Upper lobe of right lung (tissue), 1 donor: ENCODE results near the gene CSTPP1. TPM values are rescaled to one million over a fixed set of nuclear protein-coding genes. Genes with fewer than 3 reads are reported as not detected.

ENCODE experiments used
- ATAC-seq: fragments of 200-7000 bp; cut with Tn5 transposase; one replicate; pipeline ENCODE4 v1.9.1; 2020; ENCODE audit warnings: mild to moderate bottlenecking, moderate library complexity
- DNase-seq: peaks from one replicate; pipeline ENCODE4 v3.0.0-alpha.2; 2020
- H3K27ac ChIP-seq: fragments of 200-600 bp; one replicate; pipeline ENCODE4 v1.8.0; 2022
- H3K27me3 ChIP-seq: fragments of 200-600 bp; one replicate; pipeline ENCODE4 v1.8.0; 2022; ENCODE audit warnings: mild to moderate bottlenecking
- H3K36me3 ChIP-seq: fragments of 200-600 bp; one replicate; pipeline ENCODE4 v1.8.0; 2022
- H3K4me1 ChIP-seq: fragments of 200-600 bp; one replicate; pipeline ENCODE4 v1.8.0; 2022
- H3K4me3 ChIP-seq: fragments of 200-600 bp; one replicate; pipeline ENCODE4 v1.8.0; 2022; ENCODE audit warnings: mild to moderate bottlenecking
- H3K9me3 ChIP-seq: fragments of 200-600 bp; one replicate; pipeline ENCODE4 v1.8.0; 2022
- intact Hi-C: fragments of 100-400 bp; cut with DNase I; formaldehyde crosslinking; loops from one replicate; pipeline ENCODE4 v1.11.0; 2022
- total RNA-seq: library from RNA; stranded (reverse); fragmentation: NEBNext Ultra II Directional; extraction: Animal tissue kit (Norgen Biotek cat#: 25700); gene quantifications from one replicate; pipeline ENCODE4 v1.2.1, GENCODE V29; 2021
- TF ChIP-seq, protein P1 (sequence below): fragments of 200-600 bp; IDR thresholded peaks from one replicate; pipeline ENCODE4 v1.8.0; 2022; ENCODE audit warnings: antibody characterized with exemption
- donor health status: DM: no; HTN: yes; CAD: no; lungs with severe emphysema.

The CSTPP1 gene
- total RNA-seq, 1 donor from 2014 or later, result 26.2 TPM

DNA sequence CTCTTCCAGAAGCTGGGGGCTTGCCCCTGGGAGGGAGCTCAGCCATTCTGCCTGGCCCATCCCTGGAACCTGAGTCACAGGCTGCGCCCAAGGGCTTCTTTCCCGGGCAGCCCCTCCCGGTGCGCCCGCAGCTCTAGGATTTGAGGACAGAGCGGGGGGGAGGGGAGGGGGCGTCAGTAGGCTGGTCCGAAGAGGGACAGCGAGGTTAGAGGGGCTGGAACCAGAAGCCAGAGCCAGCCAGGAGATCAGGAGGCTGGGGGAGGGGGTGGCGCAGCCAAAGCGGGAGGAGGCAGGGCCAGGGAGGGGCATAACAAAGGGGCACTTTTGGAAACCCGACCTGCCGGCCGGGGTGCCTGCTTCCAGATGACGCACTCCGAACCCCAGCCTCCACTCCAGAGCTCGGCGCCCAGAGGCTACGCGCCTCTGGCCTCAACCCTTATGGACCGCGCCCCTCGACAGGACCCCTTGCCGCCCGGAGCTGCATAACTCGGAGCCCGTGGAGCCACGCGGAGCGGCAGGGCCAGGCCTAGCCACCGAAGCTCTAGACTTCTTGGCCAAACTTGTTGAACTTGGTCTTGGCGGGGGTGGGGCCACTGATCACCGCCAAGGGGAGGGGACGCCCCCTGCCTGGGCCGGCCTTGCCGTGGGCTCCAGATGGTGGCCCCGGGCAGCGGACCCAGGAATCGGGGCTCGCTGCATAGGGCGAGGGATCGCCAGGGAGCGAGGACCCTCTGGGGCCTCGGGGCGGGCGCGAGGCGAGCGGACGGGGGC is 248.9 kb downstream of the CSTPP1 start:
- Histone ChIP-seq H3K36me3 (no peaks in the 10 kb centered on the region), H3K4me1 (peaks cover 37% of the 10 kb centered on the region), H3K9me3 (no peaks in the 10 kb centered on the region), H3K4me3 (peak overlapping the region; percentile 77), H3K27ac (peak overlapping the region; percentile 82), H3K27me3 (no peaks in the 10 kb centered on the region)
- ATAC-seq, result peak; percentile 68
- intact Hi-C loops, result loop anchor here (10.0 kb wide), 1 partner anchor 169 kb away; the partner anchor contains the start of gene MYBPC3
- DNase-seq, result peak; percentile 88
- TF ChIP-seq, protein P1, sequence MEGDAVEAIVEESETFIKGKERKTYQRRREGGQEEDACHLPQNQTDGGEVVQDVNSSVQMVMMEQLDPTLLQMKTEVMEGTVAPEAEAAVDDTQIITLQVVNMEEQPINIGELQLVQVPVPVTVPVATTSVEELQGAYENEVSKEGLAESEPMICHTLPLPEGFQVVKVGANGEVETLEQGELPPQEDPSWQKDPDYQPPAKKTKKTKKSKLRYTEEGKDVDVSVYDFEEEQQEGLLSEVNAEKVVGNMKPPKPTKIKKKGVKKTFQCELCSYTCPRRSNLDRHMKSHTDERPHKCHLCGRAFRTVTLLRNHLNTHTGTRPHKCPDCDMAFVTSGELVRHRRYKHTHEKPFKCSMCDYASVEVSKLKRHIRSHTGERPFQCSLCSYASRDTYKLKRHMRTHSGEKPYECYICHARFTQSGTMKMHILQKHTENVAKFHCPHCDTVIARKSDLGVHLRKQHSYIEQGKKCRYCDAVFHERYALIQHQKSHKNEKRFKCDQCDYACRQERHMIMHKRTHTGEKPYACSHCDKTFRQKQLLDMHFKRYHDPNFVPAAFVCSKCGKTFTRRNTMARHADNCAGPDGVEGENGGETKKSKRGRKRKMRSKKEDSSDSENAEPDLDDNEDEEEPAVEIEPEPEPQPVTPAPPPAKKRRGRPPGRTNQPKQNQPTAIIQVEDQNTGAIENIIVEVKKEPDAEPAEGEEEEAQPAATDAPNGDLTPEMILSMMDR, result no peak

DNA sequence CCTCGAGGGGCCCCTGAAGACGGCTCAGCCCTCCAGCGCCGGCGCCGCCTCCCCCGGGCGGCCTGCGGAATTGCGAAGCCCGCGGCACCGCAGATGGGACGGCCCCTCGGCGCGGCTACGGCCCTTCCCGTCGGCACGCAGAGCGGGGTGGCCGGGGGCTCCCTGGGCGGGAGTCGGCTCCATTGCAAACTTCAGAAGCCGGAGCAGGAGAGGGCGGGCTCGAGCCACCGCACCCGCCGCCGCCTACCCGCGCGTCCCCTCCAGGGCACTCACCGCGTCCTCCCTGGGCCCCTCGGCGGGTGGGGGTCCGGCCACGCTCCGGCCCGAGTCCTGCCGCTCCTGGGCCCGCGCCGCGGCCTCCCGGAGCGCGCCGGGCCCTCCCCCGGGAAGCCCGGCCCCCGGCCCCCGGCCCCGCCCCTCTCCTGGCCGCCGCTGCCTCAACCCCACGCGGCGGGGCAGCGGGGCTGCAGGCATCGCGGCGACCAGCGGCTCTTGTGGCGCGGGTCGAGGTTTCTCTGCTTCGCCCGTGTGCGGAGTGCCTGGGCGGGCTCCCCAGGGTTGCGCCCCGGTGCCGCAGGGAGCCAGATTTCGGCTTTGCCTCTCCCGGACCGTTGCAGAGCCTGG is 249.6 kb downstream of the CSTPP1 start, which contains the start of gene PACSIN3:
Gene PACSIN3 (minus strand): TSS at position 359 of the 624 bp plus-strand sequence. CDS start 3,707 bp downstream, outside the sequence.
- H3K27ac ChIP-seq, result peak within 1 kb of the TSS; percentile 82
- ATAC-seq (peak; percentile 76), DNase-seq (peak; percentile 83)
- TF ChIP-seq, protein P1, result no peak
- H3K4me1 ChIP-seq, result peaks cover 37% of the 10 kb centered on the region
- no peaks in the 10 kb centered on the region for H3K27me3 ChIP-seq
- H3K4me3 ChIP-seq, result peak within 1 kb of the TSS; percentile 77
- intact Hi-C loops, result loop anchor here (10.0 kb wide), 1 partner anchor 169 kb away; the partner anchor contains the start of gene MYBPC3
- H3K36me3 ChIP-seq, result no peaks in the 10 kb centered on the region
- H3K9me3 ChIP-seq, result no peaks in the 10 kb centered on the region

DNA sequence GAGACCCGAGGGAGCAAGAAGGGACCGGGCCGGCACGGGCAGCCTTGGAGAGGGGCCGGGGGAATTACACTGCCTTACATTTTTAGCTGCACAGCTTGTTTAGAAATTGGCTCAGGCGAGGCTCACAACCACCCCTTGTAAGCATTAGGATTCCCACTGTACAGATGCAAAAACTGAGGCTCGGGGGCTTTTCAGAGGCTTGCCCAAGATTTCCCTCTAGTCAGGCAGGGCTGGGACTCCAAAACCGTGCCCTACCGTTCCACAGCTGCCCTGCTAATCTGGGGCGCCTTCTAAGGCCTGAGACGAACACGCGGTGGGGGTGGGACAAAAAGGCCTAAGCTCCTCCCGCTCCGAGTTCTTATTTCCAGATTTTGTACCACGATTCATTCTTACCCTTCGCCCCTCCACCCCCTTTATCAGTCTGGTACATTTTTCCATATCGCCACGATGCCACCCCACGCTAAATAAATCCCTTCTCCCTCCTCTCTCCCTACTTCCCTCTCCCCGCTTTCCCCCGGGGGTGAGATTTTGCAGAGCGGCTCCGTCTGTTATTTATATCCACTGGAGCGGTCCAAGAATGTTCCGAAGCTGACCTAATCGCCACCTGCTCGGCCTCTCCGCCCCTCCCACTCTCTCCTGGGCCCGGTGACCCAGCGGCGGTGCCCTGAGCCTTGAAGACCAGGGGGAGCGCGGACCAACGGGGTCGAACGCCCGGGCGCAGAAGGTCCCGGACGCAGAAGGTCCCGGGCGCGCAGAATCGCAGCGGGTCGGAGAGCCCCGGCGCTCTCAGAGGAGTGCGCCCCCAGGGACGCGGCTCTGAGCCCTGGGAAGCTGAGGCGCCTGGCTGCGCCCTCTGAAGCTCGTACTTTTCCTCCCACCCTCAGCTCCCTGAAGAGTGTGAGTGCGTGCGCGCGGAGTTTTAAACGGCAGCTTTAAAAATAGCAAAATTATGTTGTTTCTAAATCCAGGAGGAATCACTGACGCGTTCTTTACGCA is 250.4 kb downstream of the CSTPP1 start:
- peaks cover 37% of the 10 kb centered on the region for H3K4me1 ChIP-seq
- no peaks in the 10 kb centered on the region for H3K9me3 ChIP-seq
- intact Hi-C loops, result loop anchor here (10.0 kb wide), 1 partner anchor 168 kb away; the partner anchor contains the start of gene MYBPC3
- ATAC-seq (peak; percentile 30), DNase-seq (peak; percentile 75)
- H3K27me3 ChIP-seq, result no peaks in the 10 kb centered on the region
- TF ChIP-seq, protein P1, result no peak
- H3K36me3 ChIP-seq, result no peaks in the 10 kb centered on the region
- H3K4me3 ChIP-seq, result peak overlapping the region; percentile 77
- H3K27ac ChIP-seq, result peak overlapping the region; percentile 78

DNA sequence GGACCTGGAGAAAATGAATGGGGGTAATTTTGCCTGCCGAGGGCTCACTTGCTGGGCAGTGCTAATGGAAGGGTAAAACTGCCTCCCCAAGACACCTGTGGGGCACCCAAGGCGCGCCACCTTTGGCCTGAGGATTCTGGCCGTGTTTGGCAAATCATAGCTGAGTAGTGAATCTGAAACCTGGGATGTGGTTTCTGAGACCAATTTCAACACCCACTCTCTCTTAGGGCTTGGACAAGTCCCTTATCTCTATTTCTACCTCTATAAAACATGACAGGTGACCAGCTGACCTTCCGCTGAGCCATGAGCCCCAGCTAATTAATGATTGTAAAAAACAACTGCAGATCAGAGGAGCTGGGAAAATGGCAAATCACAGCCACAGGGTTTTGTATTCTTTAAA is 251.2 kb downstream of the CSTPP1 start:
- Histone ChIP-seq H3K4me1 (peaks cover 37% of the 10 kb centered on the region), H3K27ac (peak overlapping the region; percentile 78), H3K36me3 (no peaks in the 10 kb centered on the region), H3K4me3 (peak overlapping the region; percentile 77), H3K9me3 (no peaks in the 10 kb centered on the region), H3K27me3 (no peaks in the 10 kb centered on the region)
- TF ChIP-seq, protein P1, result no peak
- no peak for ATAC-seq
- DNase-seq, result no peak
- intact Hi-C loops, result loop anchor here (10.0 kb wide), 1 partner anchor 167 kb away; the partner anchor contains the start of gene MYBPC3

DNA sequence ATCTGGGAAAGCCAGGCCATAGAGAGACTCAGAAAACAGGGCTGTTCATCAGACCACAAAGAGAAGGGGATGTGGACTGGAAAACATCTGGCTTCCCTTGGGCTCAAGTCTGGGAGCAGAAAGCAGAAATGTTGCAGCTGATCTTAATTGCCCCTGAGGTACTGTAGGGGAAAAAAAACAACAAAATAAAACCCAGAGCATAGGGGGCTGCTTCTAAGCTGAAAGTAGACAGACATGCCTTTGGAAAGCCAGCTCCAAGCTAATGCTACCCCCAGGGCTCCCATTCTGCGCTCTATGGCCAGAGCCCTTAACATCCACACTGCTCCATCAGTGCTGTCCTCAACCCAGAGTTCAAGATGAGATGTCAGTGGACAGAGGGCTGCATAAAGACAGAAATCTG is 251.7 kb downstream of the CSTPP1 start:
- intact Hi-C loops, result loop anchor here (10.0 kb wide), 1 partner anchor 167 kb away; the partner anchor contains the start of gene MYBPC3
- ATAC-seq (no peak), DNase-seq (no peak)
- no peak overlapping the region for H3K4me3 ChIP-seq
- TF ChIP-seq, protein P1, result no peak
- H3K9me3 ChIP-seq, result no peaks in the 10 kb centered on the region
- no peaks in the 10 kb centered on the region for H3K36me3 ChIP-seq
- peaks cover 37% of the 10 kb centered on the region for H3K4me1 ChIP-seq
- H3K27me3 ChIP-seq, result no peaks in the 10 kb centered on the region
- H3K27ac ChIP-seq, result peak overlapping the region; percentile 78
